ENCODE data around the gene GALC.
A peak's percentile ranks its signal among the peaks of the same experiment; 100 is the strongest.

GALC gene

DNA sequence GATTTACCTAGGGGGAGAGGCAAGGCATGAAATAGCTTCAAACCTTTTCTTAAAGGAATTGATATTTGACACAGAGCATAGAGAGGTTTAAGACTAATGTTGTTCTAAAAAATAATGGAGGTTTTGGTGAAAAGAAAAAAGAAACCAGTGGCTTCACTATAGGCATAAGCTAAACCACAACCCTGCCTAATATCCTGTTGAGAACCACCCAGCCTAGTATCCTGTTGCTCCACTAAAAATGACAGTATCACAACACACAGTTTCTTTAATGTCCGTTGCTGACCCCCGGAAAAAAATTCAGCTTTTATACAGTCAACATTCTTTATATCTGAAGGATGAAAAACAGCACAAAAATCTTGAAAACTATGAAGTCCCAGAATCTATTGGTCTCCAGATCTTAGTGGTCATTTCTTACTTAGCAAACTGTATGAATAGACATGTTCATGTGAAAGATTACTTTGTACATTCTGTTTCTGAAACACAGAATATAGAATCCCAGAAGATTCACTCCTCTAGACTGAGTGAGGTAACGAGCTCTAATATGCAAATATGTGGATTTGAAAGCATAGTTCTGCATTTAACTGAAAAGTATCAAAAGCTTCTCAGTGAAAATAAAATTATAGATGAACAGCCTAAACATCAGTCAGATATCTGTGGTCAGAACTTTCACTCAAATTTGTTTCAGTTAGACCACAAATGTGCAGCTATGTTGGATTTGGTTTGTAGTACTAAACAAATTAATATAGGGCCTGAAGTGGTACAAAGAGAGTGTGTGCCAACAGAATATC is 40.5 kb downstream of the GALC start:
- DNase-seq: peak; percentile 41

GRCh38 chr14:87944987-87945604 is 47.9 kb downstream of the GALC start:
- peak; percentile 61 for DNase-seq

DNA sequence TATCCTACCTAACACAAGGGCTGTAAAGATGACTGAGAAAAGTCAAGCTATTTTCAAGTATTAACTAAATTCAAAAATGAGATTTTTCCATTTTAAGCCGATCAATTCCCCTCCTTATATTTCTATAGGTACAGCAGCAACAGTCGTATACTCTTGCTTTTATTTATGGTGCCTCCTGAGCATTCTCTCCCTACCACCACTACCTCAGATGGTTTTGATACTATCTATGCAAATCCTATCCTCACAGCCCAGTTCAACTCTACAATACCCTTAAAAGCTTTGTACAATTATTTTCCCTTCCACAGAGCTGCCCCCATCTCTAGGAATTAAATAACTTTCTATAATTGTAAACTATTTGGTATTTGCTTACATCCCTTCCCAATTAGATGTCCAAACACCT is 52.1 kb downstream of the GALC start:
- no peak for DNase-seq

DNA sequence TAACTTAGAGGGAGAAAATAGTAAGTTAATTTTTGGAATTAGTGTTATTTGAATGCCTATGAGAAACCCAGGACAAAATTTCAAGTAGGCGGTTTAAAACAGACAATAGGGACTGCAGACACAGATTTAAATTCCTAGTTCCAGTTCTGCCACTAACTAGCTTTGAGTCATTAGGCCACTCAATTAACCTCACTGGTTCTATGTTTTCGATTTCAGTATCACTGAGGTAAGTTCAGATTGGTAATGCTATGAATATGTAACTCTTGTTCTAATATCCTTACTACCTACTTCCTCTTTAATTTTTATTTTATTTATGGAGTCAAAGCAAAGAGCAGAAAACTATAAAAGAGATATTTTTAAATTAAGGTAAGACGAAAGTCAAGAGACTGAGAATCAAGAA is 52.6 kb downstream of the GALC start:
- DNase-seq: no peak

GRCh38 chr14:87935886-87936285 is 57.1 kb downstream of the GALC start:
- DNase-seq: no peak

DNA sequence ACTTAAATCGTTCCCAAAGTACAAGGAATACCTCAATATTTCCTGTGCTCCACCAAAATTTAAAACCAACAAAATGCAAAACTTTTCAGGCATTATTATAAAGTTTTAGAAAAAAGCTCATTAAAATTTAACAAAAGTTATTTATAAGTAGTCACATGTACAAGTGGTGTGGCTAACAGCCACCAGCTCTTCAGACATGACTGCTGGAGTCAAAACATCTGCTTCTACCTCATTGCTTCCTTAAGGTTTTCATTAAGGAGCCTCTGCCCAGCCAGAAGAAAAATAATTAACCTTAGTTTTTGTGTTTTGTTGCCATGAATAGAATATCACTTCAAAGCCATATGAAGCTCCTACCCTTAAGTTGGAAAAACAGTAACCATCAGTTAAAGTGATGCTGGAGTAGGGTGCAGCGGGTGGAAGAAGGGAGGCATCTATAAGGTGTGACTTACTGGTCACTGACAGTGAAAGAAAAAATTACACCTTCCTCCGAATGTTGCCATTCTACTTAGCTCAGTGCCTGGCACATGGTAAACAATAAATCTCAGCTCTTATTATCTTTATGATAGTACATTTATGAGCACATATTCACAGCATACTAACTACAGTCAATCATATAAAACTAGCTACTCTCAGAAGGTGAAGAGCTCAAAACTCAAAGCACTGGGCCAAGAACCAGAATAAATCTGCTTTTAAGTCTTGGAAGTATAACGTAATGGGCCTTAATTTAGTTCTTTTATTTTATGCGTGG is 57.7 kb downstream of the GALC start:
- no peak for DNase-seq

DNA sequence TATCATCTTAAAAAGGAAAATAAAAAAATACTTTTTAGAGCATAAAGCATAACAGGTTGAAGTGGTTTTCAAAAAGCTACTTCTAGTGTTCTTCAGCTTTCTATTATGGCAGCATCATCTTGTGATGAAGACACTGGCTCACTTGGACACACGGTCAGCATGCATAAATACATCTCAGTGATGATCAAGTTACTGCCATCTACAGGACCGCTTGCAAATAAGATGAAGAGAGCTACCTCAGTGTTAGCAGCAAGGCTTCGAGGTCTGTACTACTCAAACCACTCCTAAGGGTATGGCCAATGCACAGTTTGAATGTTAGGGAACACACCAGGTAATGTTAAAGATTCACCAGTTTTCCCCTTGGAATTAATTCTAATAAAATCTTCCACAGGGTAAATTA is 58.8 kb downstream of the GALC start:
- DNase-seq: no peak

DNA sequence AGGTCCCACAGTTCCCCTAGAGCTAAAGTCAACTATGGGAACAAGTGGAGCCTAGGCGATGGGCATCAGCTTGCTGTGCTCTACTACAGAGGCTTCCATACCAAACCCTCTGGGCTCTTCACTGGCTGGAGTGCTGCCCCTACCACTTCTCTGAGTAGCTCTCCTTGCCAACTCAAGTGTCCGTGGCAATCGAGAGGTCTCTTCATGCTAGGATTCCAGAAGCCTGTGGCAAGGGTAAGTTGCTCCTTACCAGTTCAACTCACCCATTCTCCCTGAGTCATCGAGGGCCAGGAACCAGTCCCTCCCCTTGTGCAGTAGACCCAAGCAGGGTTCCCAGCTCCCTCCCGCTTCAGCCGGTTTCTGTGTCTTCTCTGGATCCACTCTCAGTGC is 76.1 kb downstream of the GALC start:
- DNase-seq: no peak

GRCh38 chr14:87916103-87916885 is 76.7 kb downstream of the GALC start:
- DNase-seq: no peak

GRCh38 chr14:87908550-87908949 is 84.4 kb downstream of the GALC start:
- no peak for DNase-seq

DNA sequence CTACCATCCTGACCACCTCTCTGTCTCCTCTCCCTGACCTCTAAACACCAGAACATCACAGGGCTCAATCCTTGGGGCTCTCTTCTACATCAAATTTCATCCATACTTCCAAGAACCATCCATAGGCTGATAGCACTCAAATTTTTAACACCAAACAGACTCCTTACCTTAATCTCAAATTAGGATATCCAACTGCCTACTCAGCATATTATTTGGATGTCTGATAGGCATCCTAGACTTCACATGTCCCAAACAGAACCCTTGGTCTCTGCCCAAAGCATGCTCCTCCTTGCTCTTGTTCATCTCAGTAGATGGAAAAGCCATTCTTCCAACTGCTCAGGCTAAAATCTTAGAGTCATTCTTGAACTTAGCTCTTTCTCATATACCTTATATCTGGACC is 91.3 kb downstream of the GALC start:
- no peak for DNase-seq

GRCh38 chr14:87901236-87901635 is 91.7 kb downstream of the GALC start:
- DNase-seq: no peak

- no peak for DNase-seq
Measured at GRCh38 chr14:87899228-87899627, 93.8 kb downstream of the GALC start.

- no peak for DNase-seq
Measured at GRCh38 chr14:87898301-87898700, 94.7 kb downstream of the GALC start.

DNA sequence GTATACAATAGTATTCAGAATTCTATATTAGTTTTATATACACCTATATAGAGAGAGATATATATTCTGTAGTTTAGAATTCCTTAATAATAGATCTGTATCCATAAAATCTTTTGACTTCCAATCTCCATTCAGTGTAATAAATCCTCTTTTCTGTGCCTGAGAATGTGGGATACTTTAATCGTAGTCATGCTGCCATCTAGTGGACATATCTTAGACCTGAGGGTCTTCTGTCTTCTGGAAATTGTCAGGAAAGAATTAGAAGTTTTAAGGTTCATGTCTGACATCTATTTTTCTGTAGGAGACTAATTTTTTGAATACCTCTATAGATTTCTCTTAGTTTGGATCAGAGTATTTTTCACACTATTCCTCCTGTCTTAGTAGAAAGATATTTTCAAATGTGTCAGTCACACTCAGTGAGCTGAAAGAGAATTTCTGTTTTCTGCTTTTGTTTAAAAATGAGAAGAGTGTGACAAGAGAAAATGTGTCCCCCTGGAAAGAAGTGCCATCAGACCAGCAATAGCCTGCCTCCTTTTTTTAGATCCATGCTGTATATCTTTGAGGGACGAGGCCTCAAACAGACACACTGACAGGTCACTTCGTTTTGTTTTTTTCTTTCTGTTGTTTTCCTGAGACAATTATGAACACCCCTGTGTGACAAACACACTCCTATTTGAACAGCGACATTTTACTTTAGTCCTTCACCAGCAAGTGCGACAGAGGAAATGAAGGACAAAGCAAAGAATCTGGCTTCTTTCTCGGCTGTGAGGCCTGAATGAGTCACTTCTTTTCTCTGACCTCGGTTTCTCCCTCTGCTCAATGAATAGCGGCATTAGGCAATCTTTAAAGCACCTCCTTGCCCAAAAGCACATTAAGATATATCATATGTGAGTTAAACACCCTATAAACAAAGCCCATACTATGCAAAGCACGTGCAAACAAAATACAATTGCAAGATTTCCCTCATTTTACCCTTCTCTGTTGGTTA is 96.3 kb downstream of the GALC start:
- DNase-seq: peak; percentile 37

- DNase-seq: no peak
Measured at GRCh38 chr14:87894920-87895319, 98.1 kb downstream of the GALC start.

DNA sequence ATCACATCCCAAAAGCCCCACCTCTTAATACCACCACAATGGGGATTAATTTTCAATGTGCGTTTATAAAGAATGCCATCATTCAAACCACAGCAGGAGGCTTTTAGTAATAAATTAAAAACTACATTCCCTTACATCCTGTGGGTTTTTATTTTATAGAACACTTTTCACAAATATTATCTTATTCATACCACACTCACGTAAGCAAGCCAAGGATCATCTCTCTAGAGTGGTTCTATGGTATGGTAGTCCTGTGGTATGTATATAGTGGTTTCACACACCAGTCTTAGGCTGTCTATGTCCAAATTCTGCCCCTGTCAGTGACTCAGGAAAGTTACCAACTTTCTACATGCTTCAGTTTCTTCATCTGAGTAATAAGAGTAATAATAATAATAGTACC is 100.2 kb downstream of the GALC start:
- no peak for DNase-seq

DNA sequence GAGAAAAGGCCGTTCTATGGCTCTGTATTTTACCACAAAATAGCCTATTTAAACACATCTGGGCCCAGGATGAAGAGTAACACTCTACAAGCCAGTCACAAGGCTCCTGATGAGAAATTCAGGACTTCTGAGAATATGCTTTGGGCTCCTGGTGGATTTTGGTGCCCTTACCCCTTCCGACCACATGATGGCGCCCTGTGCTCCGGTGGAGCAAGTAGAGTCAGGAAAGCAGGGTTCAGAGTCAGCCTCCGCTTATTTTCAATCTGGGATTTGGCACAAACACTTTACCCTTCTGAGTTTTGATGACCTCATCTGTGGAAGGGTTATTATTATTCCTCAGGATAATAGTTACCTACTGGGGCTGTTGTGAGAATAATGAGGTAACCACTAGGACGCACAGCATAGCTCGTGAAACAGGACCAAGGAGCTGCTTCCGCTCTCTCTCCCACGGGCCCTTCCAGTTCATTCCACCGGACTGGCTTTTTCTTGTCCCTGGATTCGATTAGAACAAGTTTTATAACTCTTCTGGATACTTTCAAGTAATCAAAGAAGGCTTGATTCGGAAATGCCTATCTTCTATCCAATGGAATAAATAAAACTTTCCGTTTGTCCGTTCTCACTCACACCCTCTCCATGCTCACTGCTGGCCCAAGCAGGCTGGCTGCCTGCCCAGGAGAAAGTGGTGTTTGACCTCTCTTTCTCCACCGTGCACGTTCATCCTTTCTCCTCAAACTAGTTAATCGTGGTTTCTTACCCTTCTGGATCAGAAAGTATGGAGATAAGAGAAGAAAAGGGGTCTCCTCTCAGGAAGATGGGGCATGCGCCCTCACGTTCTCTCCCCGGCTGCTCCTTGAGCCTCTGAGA is 104.6 kb downstream of the GALC start:
- DNase-seq: peak; percentile 3

GRCh38 chr14:87883750-87884149 is 109.2 kb downstream of the GALC start:
- no peak for DNase-seq
